ENCODE results near the gene DIAPH3. TPM values are rescaled to one million over a fixed set of nuclear protein-coding genes. Genes with fewer than 3 reads are reported as not detected.

DIAPH3 gene
- total and polyA plus RNA-seq, 10 donors: 0.07 to 4.1 (median 1.4) TPM

- no peaks in the 10 kb centered on the region for H3K27me3 ChIP-seq (replicated peaks in 1 of 7)
- TF ChIP-seq POLR2A (IDR thresholded peaks at IDR 0.05) (no peak), POLR2AphosphoS5 (IDR thresholded peaks at IDR 0.05) (no peak), CTCF (IDR thresholded peaks at IDR 0.05 in 8 of 11, conservative IDR thresholded peaks at IDR 0.05 in 3 of 11) (no peak)
- no peaks in the 10 kb centered on the region for H3K9me3 ChIP-seq
- H3K36me3 ChIP-seq: no peaks in the 10 kb centered on the region
- no peak overlapping the region for H3K4me3 ChIP-seq
- DNase-seq: no peak
- no peaks in the 10 kb centered on the region for H3K4me1 ChIP-seq
- intact Hi-C loops (cut with DNase I; ENCODE audit: low total_unique reads): no loop called here
- H3K27ac ChIP-seq: no peak overlapping the region
Measured at GRCh38 chr13:60000976-60001375, 162.8 kb downstream of the DIAPH3 start.

GRCh38 chr13:60000081-60000480 lies 163.6 kb downstream of the DIAPH3 start:
- no peak for TF ChIP-seq POLR2AphosphoS5 (IDR thresholded peaks at IDR 0.05)
- TF ChIP-seq CTCF (IDR thresholded peaks at IDR 0.05 in 8 of 11, conservative IDR thresholded peaks at IDR 0.05 in 3 of 11): no peak
- no peak for TF ChIP-seq POLR2A (IDR thresholded peaks at IDR 0.05)
- H3K9me3 ChIP-seq: no peaks in the 10 kb centered on the region
- no peak for DNase-seq
- H3K4me1 ChIP-seq: no peaks in the 10 kb centered on the region
- H3K36me3 ChIP-seq: no peaks in the 10 kb centered on the region
- H3K4me3 ChIP-seq: no peak overlapping the region
- intact Hi-C loops (cut with DNase I; ENCODE audit: low total_unique reads): no loop called here
- H3K27me3 ChIP-seq (replicated peaks in 1 of 7): no peaks in the 10 kb centered on the region
- H3K27ac ChIP-seq: no peak overlapping the region

- intact Hi-C loops (cut with DNase I; ENCODE audit: low total_unique reads): no loop called here
- DNase-seq: no peak
- Histone ChIP-seq H3K36me3 (no peaks in the 10 kb centered on the region), H3K9me3 (no peaks in the 10 kb centered on the region), H3K4me3 (no peak overlapping the region), H3K4me1 (no peaks in the 10 kb centered on the region), H3K27me3 (replicated peaks in 1 of 7) (no peaks in the 10 kb centered on the region), H3K27ac (no peak overlapping the region)
- no peak for TF ChIP-seq POLR2A (IDR thresholded peaks at IDR 0.05)
- no peak for TF ChIP-seq CTCF (IDR thresholded peaks at IDR 0.05 in 8 of 11, conservative IDR thresholded peaks at IDR 0.05 in 3 of 11)
- no peak for TF ChIP-seq POLR2AphosphoS5 (IDR thresholded peaks at IDR 0.05)
- WGBS, 5 donors: 87 to 96% (median 91%) methylated on average over 1 of the region's 1 CpG
Measured at GRCh38 chr13:59997976-59998375, 165.8 kb downstream of the DIAPH3 start.

- Histone ChIP-seq H3K9me3 (no peaks in the 10 kb centered on the region), H3K4me3 (no peak overlapping the region), H3K27ac (no peak overlapping the region), H3K4me1 (no peaks in the 10 kb centered on the region), H3K27me3 (replicated peaks in 1 of 7) (no peaks in the 10 kb centered on the region), H3K36me3 (no peaks in the 10 kb centered on the region)
- 81 to 91% (median 89%) methylated on average over 6 of the region's 6 CpGs for WGBS, 5 donors
- intact Hi-C loops (cut with DNase I; ENCODE audit: low total_unique reads): no loop called here
- no peak for DNase-seq
- TF ChIP-seq POLR2AphosphoS5 (IDR thresholded peaks at IDR 0.05): no peak
- no peak for TF ChIP-seq CTCF (IDR thresholded peaks at IDR 0.05 in 8 of 11, conservative IDR thresholded peaks at IDR 0.05 in 3 of 11)
- TF ChIP-seq POLR2A (IDR thresholded peaks at IDR 0.05): no peak
Measured at GRCh38 chr13:59996461-59996980, 167.2 kb downstream of the DIAPH3 start.

All from spleen (tissue), 11 donors.